HG02588 (cell line): ENCODE results near the gene CLCA4.
"Not testable (repeated sequence)": the region's sequence is repeated elsewhere in the genome, so short reads cannot be mapped to it uniquely, and the experiment has no call there.

Experiments
- ATAC-seq: cut with Tn5 transposase; IDR thresholded peaks from one replicate; pipeline ENCODE4 v1.9.1; 2021; ENCODE audit warnings: mild to moderate bottlenecking, moderate library complexity; ENCODE audit not compliant: unreplicated experiment

CLCA4 gene

DNA sequence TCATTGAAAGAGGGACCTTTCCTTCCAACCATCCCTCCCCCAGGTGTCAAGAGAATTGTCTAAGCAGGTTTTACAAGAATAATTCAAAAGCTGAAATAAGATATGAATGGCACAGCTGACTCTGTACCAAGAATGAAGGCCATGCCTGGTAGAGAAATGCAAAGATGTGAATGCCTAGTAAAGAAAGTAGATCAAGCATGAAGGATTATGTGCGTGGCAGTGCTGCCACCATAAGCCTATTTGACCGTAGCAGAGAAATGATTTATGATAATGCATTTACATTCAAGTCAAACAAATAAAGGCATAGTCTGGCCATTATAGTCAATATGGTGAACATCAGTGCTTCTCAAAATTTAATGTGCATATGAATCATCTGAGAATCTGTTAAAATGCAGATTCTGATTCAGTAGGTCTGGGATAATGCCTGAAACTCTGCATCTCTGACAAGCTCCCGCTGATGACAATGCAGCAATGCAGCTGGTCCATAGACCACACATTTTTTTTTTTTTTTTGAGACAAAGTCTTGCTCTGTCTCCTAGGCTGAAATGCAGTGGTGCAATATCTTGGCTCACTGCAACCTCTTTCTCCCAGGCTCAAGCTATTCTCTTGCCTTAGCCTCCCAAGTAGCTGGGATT lies 16.6 kb upstream of the CLCA4 start:
- no peak for ATAC-seq

DNA sequence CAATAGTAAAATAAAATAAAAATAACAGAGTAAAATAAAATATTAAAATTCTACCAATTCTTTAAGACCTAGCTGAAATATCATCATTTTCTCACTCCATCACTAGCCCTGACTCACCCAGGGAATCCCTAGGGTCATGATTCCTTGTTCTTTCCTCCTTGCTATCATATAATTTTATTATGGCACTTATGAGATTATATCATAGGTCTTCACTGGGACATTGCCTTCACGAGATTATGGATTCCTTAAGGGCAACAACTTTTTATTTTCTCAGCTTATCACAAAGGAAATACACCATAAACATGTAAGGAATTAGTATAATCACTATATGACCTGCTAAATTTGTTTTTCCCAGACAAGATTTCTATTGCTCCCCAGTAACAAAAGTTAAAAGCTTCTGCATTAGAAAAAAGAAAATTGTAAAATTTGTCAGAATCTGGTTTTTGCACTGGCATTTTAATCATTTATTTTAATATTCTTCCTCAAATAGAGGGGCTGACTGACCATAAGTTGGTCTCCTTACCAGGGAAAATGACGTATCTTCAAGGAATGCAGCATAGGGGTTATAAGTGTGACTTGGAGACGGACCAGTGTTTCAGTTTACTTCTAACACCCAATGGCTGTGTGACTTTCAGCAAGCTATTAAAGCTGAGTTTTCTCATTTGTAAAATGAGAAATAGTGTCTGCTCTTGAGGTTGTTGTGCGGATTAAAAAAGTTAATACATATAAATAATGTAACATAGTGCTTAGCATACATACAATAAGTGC lies 8.8 kb upstream of the CLCA4 start:
- no peak for ATAC-seq

DNA sequence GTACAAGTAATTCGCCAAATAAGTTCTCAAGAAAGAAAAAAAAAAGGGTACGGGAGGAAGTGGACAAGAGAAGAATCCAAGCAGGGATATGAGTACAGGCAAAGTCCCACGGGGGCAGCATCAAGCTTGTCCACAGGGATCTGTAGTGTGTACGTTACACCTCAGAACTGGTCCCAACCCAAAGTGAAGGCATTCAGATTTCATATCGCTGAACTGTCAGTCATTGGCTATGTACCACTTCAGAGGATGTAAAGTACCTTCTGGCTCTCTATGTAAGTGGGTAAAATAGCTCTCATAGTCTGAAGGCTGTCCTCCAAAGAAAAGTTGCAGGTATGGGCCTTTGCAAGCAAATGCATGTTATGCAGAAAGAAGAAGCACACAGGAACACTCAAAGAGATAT lies 8.1 kb upstream of the CLCA4 start:
- no peak for ATAC-seq

DNA sequence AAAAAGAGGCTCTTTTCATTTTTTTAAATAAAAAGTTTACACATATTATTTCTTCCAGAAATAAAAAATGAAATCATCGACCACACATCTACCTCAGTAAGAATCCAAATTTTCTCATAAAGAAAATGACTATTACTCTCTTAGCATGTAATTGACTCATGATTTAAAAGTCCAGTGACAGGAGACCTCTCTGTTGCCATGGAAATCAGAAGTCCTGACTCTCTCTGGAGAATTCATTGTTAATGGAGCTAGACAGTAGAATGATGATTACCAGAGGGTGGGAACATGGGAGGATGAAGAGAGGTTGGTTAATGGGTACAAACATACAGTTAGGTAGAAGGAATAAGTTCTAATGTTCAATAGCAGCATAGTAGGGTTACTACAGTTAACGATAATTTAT lies 5.0 kb upstream of the CLCA4 start:
- no peak for ATAC-seq

DNA sequence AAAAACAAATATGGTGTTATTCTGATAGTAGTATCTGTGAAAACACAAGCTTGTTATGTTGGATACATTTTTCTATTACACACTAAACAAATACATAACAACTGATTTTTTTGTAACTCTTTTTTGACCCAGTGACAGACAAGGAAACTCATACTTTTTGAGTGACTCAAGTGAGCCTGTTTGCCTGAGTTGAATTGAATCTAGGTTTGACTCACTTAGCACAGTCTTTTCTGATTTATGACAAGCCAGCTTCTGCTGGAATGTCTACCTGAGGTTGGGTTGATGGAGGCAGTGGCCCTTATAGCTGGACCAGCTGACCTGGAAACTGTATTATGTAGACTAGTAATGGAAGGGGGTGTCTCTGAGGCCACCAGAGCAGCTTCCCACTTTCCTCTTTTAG lies 4.2 kb upstream of the CLCA4 start:
- ATAC-seq = no peak

DNA sequence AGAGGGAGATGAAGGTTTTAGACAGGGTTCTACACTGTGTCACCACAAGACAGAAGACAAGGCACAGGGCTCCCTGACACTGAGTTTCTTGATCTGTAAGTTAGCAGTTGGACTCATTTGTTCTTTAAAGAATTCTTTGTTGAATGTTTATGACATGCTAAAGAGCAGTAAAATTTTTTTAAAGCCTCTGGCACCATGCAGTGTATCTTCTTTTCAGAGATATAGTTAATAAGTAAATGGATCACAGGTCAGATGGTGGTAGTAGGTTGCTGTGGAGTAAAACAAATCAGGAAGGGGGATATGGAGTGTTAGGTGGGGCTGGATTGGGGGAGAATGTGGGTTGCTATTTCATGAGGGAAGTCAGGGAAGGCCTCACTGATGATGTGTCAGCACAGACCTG lies 2.0 kb downstream of the CLCA4 start:
- no peak for ATAC-seq

DNA sequence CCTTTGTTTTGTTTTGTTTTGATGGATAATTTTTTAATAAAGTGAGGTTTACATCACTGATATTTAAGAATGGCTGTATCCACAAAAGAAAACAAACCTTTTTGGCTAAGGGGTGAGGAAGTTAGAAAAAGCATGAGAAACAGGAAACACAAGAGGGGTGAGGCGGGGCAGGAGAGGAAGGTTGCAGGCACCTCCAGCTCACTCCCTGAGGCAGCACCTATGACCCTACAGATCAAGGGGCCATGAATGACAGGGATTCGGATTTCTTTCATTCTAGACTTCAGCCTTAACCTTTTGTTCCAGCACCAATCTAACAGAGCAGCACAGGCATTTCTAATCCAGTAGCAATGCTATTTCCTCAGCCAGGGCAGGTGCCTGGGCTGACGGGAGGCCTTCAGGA lies 4.4 kb downstream of the CLCA4 start:
- ATAC-seq = no peak

DNA sequence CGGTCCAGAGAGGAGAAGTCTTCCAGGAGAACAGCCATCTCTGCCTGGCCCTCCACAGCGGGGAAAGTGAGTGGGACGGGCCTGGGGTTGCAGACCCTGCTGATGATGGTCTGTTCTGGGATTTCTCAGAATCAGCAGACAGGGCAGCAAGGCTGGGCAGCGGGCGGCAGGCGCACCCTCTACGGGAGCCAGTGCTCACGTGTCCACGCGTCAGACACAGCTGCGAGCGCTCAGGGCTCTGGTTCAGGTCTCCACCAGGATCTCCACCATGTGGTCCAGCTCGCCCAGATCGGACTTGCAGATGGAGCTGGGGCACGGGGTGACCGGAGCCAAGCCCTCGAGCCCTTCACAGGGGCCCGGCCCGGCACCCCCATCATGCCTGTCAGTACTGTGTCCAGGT lies 5.5 kb downstream of the CLCA4 start:
- no peak for ATAC-seq

DNA sequence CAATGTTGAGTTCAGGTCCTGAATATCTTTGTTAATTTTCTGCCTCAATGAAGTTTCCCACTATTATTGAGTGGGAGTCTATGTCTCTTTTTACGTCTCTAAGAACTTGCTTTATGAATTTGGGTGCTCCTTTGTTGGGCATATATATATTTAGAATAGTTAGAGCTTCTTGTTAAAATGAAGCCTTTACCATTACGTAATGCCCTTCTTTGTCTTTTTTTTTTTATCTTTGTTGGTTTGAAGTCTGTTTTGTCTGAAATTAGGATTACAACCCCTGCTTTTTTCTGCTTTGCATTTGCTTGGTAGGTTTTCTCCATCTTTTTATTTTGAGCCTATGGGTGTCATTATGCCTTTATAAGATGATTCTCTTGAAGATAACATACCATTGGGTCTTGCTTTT lies 10.9 kb downstream of the CLCA4 start:
- ATAC-seq = no peak

DNA sequence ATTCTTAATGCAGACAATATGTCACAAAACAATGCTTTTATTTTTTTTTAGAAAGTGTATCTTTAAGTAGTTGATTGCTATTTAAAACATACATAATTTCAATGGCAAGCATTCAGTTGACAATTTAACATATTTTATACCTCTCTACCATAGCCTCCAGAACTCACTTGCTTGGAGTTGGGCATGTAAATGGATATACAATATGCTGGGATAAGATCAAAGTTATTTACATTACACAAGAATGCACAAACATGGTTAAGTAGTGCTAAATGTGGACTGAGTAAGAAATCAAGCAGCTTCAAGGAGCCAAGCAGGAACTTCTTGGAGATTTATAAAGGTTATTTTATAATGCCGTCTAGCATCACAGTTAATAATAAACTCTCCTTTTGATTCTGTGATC lies 17.0 kb downstream of the CLCA4 start:
- ATAC-seq = no peak

DNA sequence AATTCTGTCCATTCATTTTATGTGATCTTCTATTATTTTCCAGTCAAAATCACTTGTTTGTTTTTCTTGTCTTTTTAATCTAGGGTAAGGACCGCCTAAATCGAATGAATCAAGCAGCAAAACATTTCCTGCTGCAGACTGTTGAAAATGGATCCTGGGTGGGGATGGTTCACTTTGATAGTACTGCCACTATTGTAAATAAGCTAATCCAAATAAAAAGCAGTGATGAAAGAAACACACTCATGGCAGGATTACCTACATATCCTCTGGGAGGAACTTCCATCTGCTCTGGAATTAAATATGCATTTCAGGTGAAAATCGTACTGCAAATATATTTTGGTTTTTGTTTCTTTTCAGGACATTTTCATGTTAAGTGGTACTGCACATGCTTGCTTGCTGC lies 20.5 kb downstream of the CLCA4 start:
- no peak for ATAC-seq

DNA sequence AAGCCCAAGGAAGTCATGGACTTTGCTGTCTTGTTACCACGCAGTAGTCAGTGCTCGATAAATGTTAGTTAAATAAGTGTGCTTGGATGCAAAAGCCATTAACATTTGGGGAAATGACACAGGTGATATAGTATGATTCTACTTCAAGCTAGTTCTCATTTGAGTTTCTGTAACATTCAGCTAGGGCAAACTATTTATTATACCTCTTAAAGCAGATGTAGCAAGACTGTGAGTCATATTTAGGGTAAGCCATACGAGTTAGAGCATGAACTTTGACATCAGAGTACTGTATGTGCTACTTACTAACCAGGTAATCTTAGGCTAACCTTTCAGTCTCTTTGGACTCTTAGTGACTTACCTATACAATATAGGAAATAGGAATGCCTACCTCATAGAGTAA lies 21.0 kb downstream of the CLCA4 start:
- ATAC-seq = no peak

DNA sequence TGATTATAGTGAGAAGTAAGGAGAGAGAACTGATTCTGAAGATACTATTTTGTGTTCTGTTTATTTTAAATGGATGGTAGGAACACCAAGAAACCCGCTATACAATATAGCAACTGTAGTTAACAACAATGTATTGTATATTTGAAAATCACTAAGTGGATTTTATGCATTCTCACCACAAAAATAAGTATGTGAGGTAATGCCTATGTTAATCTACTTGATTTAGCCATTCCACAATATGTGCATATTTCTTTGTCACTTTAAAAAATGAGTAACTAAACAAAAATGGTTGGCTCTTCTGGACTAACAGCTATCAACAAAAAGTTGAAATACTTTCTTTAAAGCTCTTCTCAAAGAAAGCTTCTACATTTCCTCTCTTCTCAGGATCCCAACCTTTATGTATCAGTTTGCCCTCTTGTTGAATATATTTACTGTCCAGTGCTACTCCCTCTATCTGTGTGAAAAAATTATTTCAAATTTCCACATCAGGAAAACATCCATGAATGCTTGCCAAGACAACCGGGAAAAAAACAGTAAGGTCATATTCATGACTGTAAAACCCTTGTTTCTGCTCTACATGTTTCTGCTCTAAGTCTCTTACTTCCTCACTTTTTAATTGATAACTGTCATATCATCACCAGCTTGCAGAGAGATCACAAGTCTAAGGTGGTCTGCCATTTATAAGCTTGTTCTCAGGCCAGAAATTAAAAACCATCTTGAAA lies 27.0 kb downstream of the CLCA4 start:
- no peak for ATAC-seq

DNA sequence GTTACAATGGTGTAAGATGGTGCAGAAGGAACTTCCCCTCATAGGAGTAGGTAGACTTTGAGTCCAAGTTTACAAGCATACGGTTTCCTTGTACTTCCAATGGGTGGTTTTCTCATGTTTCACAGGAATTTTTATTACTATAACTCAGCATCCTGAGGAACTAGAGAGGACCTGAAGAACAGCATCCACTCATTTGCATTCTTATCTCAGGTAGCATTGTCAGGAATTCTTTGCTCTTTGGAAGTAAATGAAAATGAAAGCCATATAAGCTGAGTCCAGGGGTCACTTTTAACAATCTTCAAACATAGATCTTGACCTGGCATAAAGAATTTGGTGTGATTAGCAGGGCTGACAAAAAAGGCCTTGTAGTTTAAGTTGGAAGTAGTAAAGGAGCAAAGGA lies 34.4 kb downstream of the CLCA4 start:
- ATAC-seq = no peak

DNA sequence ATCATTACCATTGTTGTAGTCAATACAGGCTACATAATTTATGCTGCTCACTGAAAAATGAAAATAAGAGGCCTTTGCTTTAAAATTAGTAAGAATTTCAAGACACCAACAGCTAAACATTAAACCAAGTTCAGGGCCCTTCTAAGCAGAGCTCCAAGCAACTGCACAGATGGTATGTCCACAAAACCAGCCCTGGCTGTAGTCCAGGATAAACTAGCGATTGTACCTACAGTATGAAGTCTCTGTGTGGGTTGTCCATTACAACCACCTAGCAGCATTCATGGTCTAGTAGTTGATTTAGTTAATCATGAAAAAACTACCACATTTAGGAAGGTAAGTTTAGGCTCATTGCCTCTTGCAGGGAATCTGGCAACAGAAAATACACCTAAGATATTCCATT lies 35.3 kb downstream of the CLCA4 start:
- ATAC-seq = no peak

DNA sequence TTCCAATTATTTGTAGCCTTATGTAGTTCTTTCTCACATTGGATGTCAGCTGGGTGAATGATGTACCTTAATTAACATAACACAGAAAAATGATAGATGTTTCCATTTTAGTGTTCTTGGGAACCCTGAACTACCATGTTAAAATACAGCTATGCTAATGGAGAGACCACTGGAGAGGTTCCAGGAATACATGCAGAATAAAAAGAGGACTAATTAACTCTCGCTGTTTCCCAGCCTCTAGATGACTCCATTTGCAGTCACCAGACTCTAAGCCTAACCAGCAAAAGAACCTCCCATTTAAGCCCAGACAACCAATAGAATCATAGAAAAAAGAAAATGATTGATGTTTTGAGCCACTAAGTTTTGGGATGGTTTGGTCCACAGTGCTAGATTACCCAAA lies 36.2 kb downstream of the CLCA4 start:
- no peak for ATAC-seq

DNA sequence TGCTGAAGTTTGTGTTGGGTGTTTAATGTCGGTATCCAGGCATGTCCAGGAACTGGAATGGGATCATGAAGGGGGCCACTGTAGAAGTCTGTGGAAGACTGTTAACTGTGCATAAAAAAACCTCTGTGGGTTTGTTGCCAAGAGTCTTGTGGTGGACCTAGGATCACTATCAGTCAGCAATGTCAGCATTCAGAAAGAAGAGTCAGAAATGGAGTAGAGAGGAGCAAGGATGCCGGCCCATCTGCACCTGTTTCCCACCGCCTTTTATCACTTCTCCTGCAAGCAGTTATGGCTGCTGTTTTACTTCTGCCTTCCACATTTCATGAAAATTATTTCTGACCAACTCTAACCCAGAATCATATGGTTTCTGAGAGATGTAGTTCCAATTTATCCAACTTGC lies 36.7 kb downstream of the CLCA4 start:
- no peak for ATAC-seq

DNA sequence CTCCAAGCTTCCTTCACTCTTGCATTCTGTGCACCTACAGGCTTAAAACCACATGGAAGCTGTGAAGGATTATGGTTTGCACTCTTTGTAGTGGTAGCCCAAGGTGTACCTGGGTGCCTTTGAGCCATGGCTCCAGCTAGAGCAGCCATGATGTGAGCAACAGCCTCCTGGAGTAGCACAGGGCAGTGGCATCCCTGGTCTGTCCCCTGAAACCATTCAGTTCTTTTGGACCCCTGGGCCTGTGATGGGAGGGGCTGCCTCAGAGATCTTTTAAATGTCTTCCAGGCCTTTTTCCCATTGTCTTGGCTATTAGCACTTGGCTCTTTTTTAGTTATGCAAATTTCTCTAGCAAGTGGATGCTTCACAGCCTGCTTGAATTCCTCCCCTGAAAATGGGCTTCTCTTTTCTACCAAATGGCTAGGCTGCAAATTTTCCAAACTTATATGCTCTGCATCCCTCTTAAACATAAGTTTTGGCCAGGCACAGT lies 47.4 kb downstream of the CLCA4 start:
- no peak for ATAC-seq

DNA sequence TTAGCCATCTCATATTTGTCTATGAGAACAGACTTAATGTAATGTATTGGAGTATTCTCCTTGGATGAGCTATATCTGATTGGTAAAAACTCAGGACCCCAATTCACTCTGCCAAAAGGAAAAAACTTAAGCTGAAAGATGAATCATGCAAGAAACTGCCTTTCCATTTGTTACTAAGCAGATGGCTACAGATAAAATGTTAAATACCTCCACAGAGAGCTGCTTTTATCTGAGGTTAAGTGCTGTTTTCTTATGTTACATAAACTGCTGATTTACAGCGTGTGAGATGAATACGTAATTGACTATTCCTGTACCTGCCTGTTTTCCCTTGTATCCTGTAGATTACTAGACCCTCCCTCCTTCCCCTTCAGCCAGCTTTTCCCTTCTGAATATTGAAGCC lies 49.3 kb downstream of the CLCA4 start:
- no peak for ATAC-seq

DNA sequence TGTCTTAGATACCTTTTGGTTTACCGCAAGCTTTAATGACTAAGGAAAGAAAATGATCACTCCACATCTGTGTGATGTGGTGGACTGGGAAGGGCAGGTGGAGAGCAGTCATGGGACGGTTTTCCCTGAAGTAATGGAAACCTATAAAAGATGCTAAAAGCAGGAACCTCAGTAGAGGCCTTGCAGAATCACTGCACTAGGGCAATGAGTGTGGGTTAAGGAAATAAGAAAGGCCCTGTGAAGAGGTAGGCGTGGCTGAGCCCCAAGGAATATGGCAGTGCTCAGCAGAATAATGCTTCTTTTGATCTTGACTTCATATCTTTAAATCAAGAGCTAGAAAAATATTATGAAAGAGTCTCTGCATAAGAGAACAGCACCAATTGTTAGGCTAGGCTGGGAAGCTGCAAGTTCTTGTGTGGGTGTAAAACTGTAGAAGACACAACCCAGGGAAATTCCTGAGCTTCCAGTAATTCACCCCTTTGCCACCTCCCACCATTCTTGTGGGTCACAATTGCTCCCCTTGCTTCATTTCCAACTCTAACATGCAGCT lies 49.9 kb downstream of the CLCA4 start:
- no peak for ATAC-seq

DNA sequence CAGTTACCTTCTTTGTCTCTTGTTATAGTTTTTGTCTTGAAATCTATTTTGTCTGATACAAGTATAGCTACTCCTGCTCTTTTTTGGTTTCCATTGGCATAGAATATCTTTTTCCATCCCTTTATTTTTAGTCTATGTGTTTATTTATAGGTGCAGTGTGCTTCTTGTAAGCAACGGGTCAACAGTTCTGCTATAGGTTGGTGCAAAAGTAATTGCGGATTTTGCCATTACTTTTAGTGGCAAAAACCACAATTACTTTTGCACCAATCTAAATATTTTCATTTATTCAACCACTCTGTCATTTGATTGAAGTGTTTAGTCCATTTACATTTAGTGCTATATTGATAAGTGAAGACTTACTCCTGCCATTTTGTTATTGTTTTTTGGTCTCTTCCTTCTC lies 59.2 kb downstream of the CLCA4 start:
- ATAC-seq = not testable (repeated sequence)

DNA sequence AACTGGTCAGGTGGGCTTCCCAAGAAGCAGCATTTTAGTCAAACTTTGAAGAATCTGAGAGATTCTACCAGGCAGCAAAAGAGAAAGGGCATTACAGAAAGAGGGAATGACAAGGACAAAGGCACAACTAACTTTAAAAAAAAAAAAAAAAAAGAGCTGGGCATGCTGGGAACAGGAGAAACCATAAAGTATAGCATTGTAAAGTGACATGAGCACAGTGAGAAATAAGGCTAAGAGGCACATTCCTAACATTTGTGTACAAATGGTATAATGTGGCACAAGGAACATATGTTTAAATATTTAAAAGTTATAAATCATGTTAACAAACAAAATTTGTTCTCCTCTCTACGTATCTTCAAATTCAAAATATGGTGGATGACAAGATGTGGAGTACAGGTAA lies 69.6 kb downstream of the CLCA4 start:
- ATAC-seq = no peak
